Left forelimb (tissue), 1 donor: ENCODE data around the gene C2CD2L.
"Not testable (repeated sequence)": the region's sequence is repeated elsewhere in the genome, so short reads cannot be mapped to it uniquely, and the experiment has no call there.

Experiments
- DNase-seq: peaks from one replicate; pipeline ENCODE4 v3.0.0-alpha.2; 2018; ENCODE audit warnings: low spot score

The C2CD2L gene

GRCh38 chr11:119106564-119107537, at the start of gene C2CD2L:
Gene C2CD2L, plus strand, starts transcription at chr11:119107344. Its CDS starts 398 bp downstream, at chr11:119107742.
- peak; percentile 94 for DNase-seq

DNA sequence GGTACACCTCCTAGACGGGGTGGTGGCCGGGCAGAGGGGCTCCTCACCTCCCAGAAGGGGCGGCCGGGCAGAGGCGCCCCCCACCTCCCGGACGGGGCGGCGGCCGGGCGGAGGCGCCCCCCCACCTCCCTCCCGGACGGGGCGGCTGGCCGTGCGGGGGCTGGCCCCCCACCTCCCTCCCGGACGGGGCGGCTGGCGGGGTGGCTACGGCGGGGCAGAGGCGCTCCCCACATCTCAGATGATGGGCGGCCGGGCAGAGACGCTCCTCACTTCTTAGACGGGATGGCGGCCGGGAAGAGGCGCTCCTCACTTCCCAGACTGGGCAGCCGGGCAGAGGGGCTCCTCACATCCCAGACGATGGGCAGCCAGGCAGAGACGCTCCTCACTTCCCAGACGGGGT, 48.0 kb upstream of the C2CD2L start:
- DNase-seq = not testable (repeated sequence)

GRCh38 chr11:119061256-119061655, 45.9 kb upstream of the C2CD2L start:
- no peak for DNase-seq

- no peak for DNase-seq
Observed at GRCh38 chr11:119062779-119063178, 44.4 kb upstream of the C2CD2L start.

DNA sequence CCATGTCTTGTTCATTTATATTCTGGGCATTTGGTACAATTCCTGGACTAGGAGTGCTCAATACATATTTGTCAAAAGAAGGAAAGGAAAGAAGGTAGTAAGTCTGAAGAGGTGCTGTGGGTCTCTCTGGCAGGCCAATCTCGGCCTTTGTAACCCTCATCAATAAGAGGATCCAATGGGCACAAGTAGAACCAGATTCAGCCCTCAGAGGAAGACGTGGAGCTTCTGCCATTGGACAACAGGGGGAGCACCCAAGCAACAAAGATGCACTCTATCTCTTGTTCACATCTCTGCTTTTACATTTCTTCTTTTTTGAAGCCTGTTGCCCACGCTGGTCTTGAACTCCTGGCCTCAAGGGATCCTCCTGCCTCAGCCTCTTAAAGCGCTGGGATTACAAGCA, 41.8 kb upstream of the C2CD2L start:
- DNase-seq = no peak

DNA sequence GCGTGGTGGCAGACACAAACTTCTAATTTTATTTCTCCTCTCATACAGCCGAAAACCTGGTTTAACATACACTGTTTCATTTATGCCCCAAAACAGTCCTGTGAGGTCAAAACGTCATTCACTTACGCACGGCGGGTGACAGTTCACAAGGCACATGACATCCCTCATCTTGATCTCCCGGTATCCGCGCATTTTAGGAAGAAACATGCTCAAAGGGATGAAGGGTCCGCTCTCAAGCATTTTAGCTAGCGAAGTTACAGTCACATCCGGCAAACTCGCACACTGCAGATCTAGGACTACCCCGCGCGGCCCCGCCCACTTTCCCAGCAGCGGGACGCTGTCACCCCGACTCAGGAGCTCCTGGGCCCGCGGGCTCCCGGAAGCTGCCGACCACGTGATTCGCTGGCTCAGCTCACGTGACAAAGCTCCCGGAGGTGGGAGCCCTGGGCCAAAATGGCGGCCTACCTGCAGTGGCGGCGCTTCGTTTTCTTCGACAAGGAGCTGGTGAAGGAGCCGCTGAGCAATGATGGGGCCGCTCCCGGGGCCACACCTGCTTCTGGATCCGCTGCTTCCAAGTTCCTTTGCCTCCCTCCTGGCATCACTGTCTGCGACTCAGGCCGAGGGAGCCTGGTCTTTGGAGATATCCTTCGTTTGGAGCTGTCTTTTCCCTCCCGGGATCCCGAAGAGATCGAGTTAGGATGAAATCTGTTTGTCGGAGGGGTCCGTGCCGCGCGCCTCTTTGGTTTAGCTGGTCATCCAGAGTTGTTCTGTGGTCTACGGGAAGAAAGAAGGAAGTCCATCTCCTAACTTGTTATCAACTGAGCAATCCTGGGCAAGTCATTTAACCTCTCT, 39.5 kb upstream of the C2CD2L start, which contains the start of gene VPS11:
VPS11 (plus strand) TSS at position 448 of the 852 bp plus-strand sequence; CDS start at position 454, 6 bp downstream.
- DNase-seq = peak; percentile 96

- DNase-seq = no peak
Observed at GRCh38 chr11:119077839-119078238, 29.3 kb upstream of the C2CD2L start.

GRCh38 chr11:119078675-119079420, 28.3 kb upstream of the C2CD2L start:
- DNase-seq = no peak

- no peak for DNase-seq
Observed at GRCh38 chr11:119081682-119082260, 25.4 kb upstream of the C2CD2L start.

DNA sequence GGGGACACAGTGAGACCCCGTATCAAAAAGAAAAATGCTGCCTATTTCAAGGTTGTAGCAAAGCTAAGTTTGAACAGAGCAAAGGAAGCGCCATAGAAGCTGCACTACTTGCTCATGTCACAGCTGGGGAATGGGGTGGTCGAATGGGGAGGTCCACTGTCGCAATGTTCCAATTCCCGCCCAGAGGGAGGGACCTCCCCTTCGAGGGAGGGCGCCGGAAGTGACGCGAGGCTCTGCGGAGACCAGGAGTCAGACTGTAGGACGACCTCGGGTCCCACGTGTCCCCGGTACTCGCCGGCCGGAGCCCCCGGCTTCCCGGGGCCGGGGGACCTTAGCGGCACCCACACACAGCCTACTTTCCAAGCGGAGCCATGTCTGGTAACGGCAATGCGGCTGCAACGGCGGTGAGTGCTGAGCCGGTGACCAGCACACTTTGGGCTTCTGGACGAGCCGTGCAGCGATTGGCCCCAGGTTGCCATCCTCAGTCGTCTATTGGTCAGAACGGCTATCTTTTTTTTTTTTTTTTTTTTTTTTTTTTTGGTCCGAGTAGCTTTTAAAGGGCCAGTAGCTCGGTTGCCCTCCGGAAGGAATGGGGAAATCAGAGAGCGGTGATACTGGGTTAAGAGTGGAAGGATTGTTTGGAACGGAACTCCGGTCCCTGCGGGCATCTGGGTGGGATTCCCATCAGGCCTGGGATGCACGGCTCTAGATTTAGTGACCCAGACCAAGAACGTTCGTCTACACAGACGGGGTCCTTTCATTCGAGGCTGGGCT, 22.3 kb upstream of the C2CD2L start, which contains the start of gene HMBS:
HMBS (plus strand) TSS at position 219 of the 774 bp plus-strand sequence; CDS start at position 372, 153 bp downstream.
- DNase-seq = peak; percentile 99

- DNase-seq = no peak
Observed at GRCh38 chr11:119085437-119085847, 21.7 kb upstream of the C2CD2L start.

GRCh38 chr11:119087123-119087522, 20.0 kb upstream of the C2CD2L start:
- DNase-seq = no peak

DNA sequence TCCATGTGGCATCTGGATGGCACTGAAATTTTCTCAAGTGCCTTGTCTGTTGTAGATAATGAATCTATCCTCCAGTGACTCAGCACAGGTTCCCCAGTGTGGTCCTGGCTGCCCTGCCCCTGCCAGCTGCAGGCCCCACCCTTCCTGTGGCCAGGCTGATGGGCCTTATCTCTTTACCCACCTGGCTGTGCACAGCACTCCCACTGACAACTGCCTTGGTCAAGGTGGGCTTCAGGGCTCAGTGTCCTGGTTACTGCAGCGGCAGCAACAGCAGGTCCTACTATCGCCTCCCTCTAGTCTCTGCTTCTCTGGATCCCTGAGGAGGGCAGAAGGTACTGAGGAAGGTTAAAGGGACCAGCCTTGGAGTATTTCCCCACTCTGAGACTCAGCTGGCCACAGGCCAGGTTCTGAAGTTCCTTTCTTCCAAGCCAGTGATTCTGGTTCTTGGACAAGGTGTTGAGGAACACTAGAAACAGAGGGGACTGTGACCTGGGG, 19.4 kb upstream of the C2CD2L start:
- DNase-seq = no peak

- DNase-seq = no peak
Observed at GRCh38 chr11:119088406-119088805, 18.7 kb upstream of the C2CD2L start.

- DNase-seq = no peak
Observed at GRCh38 chr11:119089319-119089718, 17.8 kb upstream of the C2CD2L start.

GRCh38 chr11:119091178-119091577, 16.0 kb upstream of the C2CD2L start:
- DNase-seq = no peak

GRCh38 chr11:119091966-119092879, 14.9 kb upstream of the C2CD2L start:
- no peak for DNase-seq

- DNase-seq = no peak
Observed at GRCh38 chr11:119092880-119093842, 14.0 kb upstream of the C2CD2L start.
